Ovary (tissue), 9 donors: ENCODE measurements around the gene WDR86. TPM values are rescaled to one million over a fixed set of nuclear protein-coding genes. Genes with fewer than 3 reads are reported as not detected.

Source experiments
- DNase-seq, 5 donors: peaks; one replicate each; pipeline ENCODE4 v3.0.0-alpha.2; 2019 to 2020
- H3K27ac ChIP-seq, 2 donors: fragments of 200-600 bp; one replicate each; pipeline versions ENCODE4 v1.5.1 to v1.8.0; 2019 to 2022
- H3K27me3 ChIP-seq: fragments of 200-600 bp; one replicate; pipeline ENCODE4 v1.8.0; 2022
- H3K36me3 ChIP-seq: fragments of 200-600 bp; sonication (generic); one replicate; pipeline ENCODE4 v1.5.1; 2019
- H3K4me1 ChIP-seq: one replicate; pipeline ENCODE4 v1.8.1; 2013; ENCODE audit warnings: mild to moderate bottlenecking, moderate library complexity; ENCODE audit not compliant: insufficient read depth
- H3K4me3 ChIP-seq: fragments of 200-600 bp; sonication (generic); one replicate; pipeline ENCODE4 v1.5.1; 2017
- H3K9me3 ChIP-seq, 2 donors: fragments of 200-600 bp in 1 of 2; sonication (generic) in 1 of 2; one replicate each; pipeline versions ENCODE4 v1.5.1 to v1.8.1; 2013 to 2019; ENCODE audit warnings: mild to moderate bottlenecking in 1 of 2, moderate library complexity in 1 of 2
- CTCF ChIP-seq, 3 donors: fragments of 450-650 bp in 2 of 3; fragments of 200-600 bp in 1 of 3; IDR thresholded peaks; one replicate each; pipeline versions ENCODE4 v1.5.1 to v1.8.0; 2016 to 2022; ENCODE audit warnings: antibody characterized with exemption in 3 of 3, mild to moderate bottlenecking in 1 of 3
- EP300 ChIP-seq: sonication (generic); formaldehyde crosslinking; IDR thresholded peaks from one replicate; pipeline ENCODE4 v1.6.1; 2017; ENCODE audit warnings: antibody characterized with exemption
- POLR2A ChIP-seq: fragments of 450-650 bp; IDR thresholded peaks from one replicate; pipeline ENCODE4 v1.6.1; 2017; ENCODE audit warnings: antibody characterized with exemption, mild to moderate bottlenecking, moderate library complexity
- WGBS, 3 donors: extraction: QIAGEN DNeasy Blood & Tissue Kit in 1 of 3; methylation state at CpG; one replicate each; pipeline versions ENCODE4 v1.1.5 to v1.1.7; 2013 to 2017; 5-methylcytosine and 5-hydroxymethylcytosine counted together
- intact Hi-C, 4 donors: fragments of 100-400 bp; cut with DNase I; formaldehyde crosslinking; loops; one replicate each; pipeline versions ENCODE4 v1.11.0 to v1.15.1; 2022 to 2023
- polyA plus RNA-seq, 2 donors: library from polyadenylated mRNA; stranded (reverse); fragments of 200-250 nt in 1 of 2; fragments of 350-450 nt in 1 of 2; fragmentation: Illumina TruSeq in 1 of 2; extraction: RNeasy Lipid Tissue Mini Kit (QIAGEN cat#74804) in 1 of 2; gene quantifications; one replicate each; pipeline ENCODE4 v1.2.3, GENCODE V29; 2013 to 2014
- total RNA-seq, 7 donors: library from RNA; depleted of rRNA in 2 of 7; stranded (reverse); fragments of >200 nt in 2 of 7; fragmentation: NEBNext Ultra II Directional in 3 of 7; extraction: Animal tissue kit (Norgen Biotek cat#: 25700) in 3 of 7; gene quantifications; one replicate each; pipeline versions ENCODE4 v1.1.0 to v1.2.4, GENCODE V29; 2016 to 2023
- donor health status: DM: no; HTN: no; CAD: no; lungs with moderate emphysema.
- donor health status: DM: no; HTN: no; CAD: no.
- donor health status: Bipolar disorder and iron deficiency.
- donor health status: DM: yes; HTN: yes; CAD: no.
- donor health status: DM: no; HTN: no; CAD: no.
- donor health status: DM: yes; HTN: yes; CAD: no.

Gene WDR86
- total and polyA plus RNA-seq, 9 donors = 0.77 to 43.4 (median 11.1) TPM

GRCh38 chr7:151406886-151407583 lies 2.8 kb downstream of the WDR86 start:
- no peak for TF ChIP-seq POLR2A
- TF ChIP-seq CTCF (IDR thresholded peaks at IDR 0.05) = no peak
- TF ChIP-seq EP300 = no peak
- Histone ChIP-seq H3K4me3 (no peak overlapping the region), H3K36me3 (no peaks in the 10 kb centered on the region), H3K9me3 (no peaks in the 10 kb centered on the region), H3K4me1 (peaks cover 7% of the 10 kb centered on the region), H3K27ac (no peak overlapping the region), H3K27me3 (peaks cover 2% of the 10 kb centered on the region)
- intact Hi-C loops = no loop called here
- no peak for DNase-seq
- WGBS, 3 donors = 91 to 95% (median 95%) methylated on average over 8 to 9 of the region's 9 CpGs

GRCh38 chr7:151406051-151406875 lies 3.6 kb downstream of the WDR86 start:
- Histone ChIP-seq H3K27ac (no peak overlapping the region), H3K27me3 (peaks cover 2% of the 10 kb centered on the region), H3K4me3 (no peak overlapping the region), H3K36me3 (no peaks in the 10 kb centered on the region), H3K4me1 (peaks cover 7% of the 10 kb centered on the region), H3K9me3 (no peaks in the 10 kb centered on the region)
- WGBS, 3 donors = 89 to 90% (median 89%) methylated on average over 24 of the region's 24 CpGs
- TF ChIP-seq CTCF (IDR thresholded peaks at IDR 0.05) (no peak), EP300 (no peak), POLR2A (no peak)
- intact Hi-C loops = no loop called here
- no peak for DNase-seq

GRCh38 chr7:151405588-151405987 lies 4.2 kb downstream of the WDR86 start:
- H3K36me3 ChIP-seq = no peaks in the 10 kb centered on the region
- H3K4me3 ChIP-seq = no peak overlapping the region
- no peak overlapping the region for H3K27ac ChIP-seq
- peaks cover 2% of the 10 kb centered on the region for H3K27me3 ChIP-seq
- no peaks in the 10 kb centered on the region for H3K9me3 ChIP-seq
- DNase-seq = no peak
- intact Hi-C loops = no loop called here
- 95 to 97% (median 95%) methylated on average over 10 of the region's 10 CpGs for WGBS, 3 donors
- H3K4me1 ChIP-seq = peaks cover 7% of the 10 kb centered on the region
- TF ChIP-seq EP300 = no peak
- TF ChIP-seq POLR2A = no peak
- no peak for TF ChIP-seq CTCF (IDR thresholded peaks at IDR 0.05)

- H3K4me1 ChIP-seq = peaks cover 7% of the 10 kb centered on the region
- DNase-seq = no peak
- TF ChIP-seq POLR2A (no peak), EP300 (no peak), CTCF (IDR thresholded peaks at IDR 0.05) (no peak)
- peaks cover under 1% of the 10 kb centered on the region for H3K27me3 ChIP-seq
- H3K9me3 ChIP-seq = no peaks in the 10 kb centered on the region
- intact Hi-C loops = no loop called here
- WGBS, 3 donors = 82 to 94% (median 84%) methylated on average over 9 of the region's 9 CpGs
- H3K27ac ChIP-seq = no peak overlapping the region
- H3K4me3 ChIP-seq = no peak overlapping the region
- no peaks in the 10 kb centered on the region for H3K36me3 ChIP-seq
Measured at GRCh38 chr7:151405056-151405455, 4.8 kb downstream of the WDR86 start.
